Measurements from ENCODE around the gene ZNF407. TPM values are rescaled to one million over a fixed set of nuclear protein-coding genes. Genes with fewer than 3 reads are reported as not detected.

Gene ZNF407
- total RNA-seq, 1 donor from 2014 or later: 13.2 TPM

DNA sequence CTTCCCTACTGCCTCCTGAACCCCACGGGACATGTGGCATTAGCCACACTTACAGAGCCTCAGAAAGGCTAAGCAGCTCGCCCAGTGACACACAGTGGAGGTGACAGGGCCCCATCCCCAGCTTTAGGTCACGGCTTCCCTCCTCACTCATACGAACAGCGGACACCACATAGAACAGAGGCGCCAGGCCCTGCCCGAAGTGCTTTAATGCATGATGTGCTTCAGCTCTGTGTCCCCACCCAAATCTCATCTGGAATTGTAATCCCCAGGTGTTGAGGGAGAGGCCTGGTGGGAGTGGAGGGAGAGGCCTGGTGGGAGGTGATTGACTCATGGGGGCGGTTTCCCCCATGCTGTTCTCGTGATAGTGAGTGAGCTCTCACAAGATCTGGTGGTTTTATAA lies 476.0 kb downstream of the ZNF407 start:
- Mint-ChIP-seq H3K4me3 (no peak overlapping the region), H3K9me3 (peaks cover 5% of the 10 kb centered on the region), H3K36me3 (ENCODE audit: low read depth) (no peaks in the 10 kb centered on the region), H3K27me3 (ENCODE audit: low read depth) (no peaks in the 10 kb centered on the region), H3K27ac (ENCODE audit: unreplicated experiment) (peak overlapping the region; percentile 86), H3K4me1 (peaks cover 6% of the 10 kb centered on the region)
- TF ChIP-seq, protein P1, sequence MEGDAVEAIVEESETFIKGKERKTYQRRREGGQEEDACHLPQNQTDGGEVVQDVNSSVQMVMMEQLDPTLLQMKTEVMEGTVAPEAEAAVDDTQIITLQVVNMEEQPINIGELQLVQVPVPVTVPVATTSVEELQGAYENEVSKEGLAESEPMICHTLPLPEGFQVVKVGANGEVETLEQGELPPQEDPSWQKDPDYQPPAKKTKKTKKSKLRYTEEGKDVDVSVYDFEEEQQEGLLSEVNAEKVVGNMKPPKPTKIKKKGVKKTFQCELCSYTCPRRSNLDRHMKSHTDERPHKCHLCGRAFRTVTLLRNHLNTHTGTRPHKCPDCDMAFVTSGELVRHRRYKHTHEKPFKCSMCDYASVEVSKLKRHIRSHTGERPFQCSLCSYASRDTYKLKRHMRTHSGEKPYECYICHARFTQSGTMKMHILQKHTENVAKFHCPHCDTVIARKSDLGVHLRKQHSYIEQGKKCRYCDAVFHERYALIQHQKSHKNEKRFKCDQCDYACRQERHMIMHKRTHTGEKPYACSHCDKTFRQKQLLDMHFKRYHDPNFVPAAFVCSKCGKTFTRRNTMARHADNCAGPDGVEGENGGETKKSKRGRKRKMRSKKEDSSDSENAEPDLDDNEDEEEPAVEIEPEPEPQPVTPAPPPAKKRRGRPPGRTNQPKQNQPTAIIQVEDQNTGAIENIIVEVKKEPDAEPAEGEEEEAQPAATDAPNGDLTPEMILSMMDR (conservative IDR thresholded peaks at IDR 0.05): no peak
- DNase-seq (ENCODE audit: low read depth, low spot score): no peak

DNA sequence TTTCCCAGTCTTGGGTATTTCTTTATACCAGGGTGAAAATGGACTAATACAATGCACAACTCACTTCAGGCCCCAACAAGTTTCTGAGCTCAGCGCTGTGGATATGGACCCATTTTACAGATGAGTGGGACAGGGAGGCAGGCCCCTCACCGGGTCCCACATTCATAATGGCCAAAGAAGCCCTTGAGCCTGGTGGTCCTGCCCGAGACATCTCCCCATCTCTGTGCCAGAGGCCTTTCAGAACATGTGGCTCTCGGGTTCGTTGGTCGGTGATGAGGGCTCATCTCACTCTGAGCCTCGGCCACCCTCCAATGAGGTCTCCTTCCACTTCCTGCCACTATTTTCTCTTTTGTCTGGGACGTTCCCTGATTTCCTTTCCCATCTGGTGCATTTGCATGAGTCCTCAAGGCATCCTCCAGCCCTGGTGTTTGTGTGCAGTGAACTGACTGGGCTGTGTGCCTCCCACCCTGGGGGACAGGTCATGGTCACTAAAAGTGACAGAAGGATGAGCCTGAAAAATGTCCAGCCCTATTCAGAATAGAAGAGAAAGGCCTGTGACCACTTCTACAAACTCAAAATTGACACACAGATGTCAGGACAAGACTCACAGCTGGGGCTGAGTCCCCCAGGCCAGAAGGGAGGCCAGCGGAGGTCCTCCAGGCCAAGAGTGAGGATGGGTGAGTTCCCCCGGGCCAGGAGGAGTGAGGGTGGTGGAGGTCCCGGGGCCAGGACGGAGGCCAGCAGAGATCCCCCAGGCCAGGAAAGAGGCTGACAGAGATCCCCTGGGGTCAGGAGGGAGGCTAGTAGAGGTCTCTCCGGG lies 476.7 kb downstream of the ZNF407 start:
- TF ChIP-seq, protein P1 (conservative IDR thresholded peaks at IDR 0.05): no peak
- DNase-seq (ENCODE audit: low read depth, low spot score): no peak
- peaks cover 6% of the 10 kb centered on the region for H3K4me1 Mint-ChIP-seq
- no peak overlapping the region for H3K27ac Mint-ChIP-seq (ENCODE audit: unreplicated experiment)
- no peaks in the 10 kb centered on the region for H3K36me3 Mint-ChIP-seq (ENCODE audit: low read depth)
- H3K4me3 Mint-ChIP-seq: no peak overlapping the region
- no peaks in the 10 kb centered on the region for H3K27me3 Mint-ChIP-seq (ENCODE audit: low read depth)
- peaks cover 10% of the 10 kb centered on the region for H3K9me3 Mint-ChIP-seq

DNA sequence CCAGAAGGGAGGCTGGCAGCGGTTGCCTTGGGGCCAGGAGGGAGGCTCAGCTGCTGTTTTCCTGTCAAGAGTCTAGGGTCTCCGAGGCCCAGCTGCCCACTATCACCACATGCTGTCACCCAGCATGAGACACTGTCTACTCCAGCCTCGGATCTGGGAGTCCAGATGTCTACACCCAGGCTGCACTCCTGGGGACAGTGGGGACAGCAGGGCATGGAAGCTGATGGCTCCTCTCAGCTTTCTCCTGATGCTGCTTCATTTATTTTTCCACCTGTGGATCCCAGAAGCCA lies 477.3 kb downstream of the ZNF407 start:
- no peak for DNase-seq (ENCODE audit: low read depth, low spot score)

DNA sequence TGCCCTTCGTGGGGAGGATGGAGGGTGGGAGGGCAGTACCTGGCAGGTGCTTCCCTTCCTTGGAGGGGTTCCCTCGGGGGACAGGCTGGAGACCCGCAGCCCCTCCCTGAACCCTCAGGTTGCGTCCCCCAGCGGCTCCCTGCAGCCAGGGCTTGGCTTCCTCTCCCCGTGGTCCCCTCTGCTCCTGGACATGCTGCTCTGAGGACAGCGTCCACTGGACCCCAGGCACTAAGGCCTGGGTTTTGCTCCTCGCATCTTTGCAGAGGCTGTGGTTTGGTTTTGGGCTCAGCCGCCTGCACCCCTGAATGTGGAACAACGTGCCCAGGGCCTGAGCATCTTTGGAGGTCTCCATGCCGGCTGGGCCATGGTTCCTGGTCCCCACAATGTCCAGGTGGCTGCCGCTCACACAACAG lies 477.8 kb downstream of the ZNF407 start:
- peak overlapping the region; percentile 43 for H3K27ac Mint-ChIP-seq (ENCODE audit: unreplicated experiment)
- TF ChIP-seq, protein P1 (conservative IDR thresholded peaks at IDR 0.05): no peak
- H3K4me1 Mint-ChIP-seq: peaks cover 6% of the 10 kb centered on the region
- H3K9me3 Mint-ChIP-seq: peaks cover 10% of the 10 kb centered on the region
- no peaks in the 10 kb centered on the region for H3K36me3 Mint-ChIP-seq (ENCODE audit: low read depth)
- no peak overlapping the region for H3K4me3 Mint-ChIP-seq
- no peak for DNase-seq (ENCODE audit: low read depth, low spot score)
- no peaks in the 10 kb centered on the region for H3K27me3 Mint-ChIP-seq (ENCODE audit: low read depth)

More for the DNA sequence above, 477.3 kb downstream of the ZNF407 start:
- no peaks in the 10 kb centered on the region for H3K27me3 Mint-ChIP-seq (ENCODE audit: low read depth)
- H3K36me3 Mint-ChIP-seq (ENCODE audit: low read depth): no peaks in the 10 kb centered on the region
- H3K27ac Mint-ChIP-seq (ENCODE audit: unreplicated experiment): no peak overlapping the region
- TF ChIP-seq, protein P1 (conservative IDR thresholded peaks at IDR 0.05): no peak
- no peak overlapping the region for H3K4me3 Mint-ChIP-seq
- H3K9me3 Mint-ChIP-seq: peaks cover 10% of the 10 kb centered on the region
- peaks cover 6% of the 10 kb centered on the region for H3K4me1 Mint-ChIP-seq

DNA sequence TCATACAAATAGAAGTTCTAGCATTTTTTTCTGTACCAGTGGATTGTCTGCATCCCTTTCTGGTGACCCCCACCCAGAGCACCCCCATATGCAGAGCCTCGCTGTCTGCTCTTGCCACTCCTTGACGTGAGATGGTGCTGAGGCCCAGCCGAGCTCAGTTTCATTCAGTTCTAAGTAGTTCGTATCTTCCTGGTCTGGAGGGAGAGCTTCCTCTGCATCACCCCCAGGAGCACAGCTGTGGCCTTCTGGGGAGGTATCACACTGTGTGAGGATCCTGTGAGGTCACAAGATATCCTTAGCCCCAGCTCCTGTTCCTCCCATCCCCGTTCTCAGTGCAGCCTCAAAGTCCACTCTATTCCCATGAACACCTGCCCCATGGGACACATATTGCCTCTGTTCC lies 478.6 kb downstream of the ZNF407 start:
- TF ChIP-seq, protein P1 (conservative IDR thresholded peaks at IDR 0.05): no peak
- H3K4me3 Mint-ChIP-seq: no peak overlapping the region
- no peak overlapping the region for H3K27ac Mint-ChIP-seq (ENCODE audit: unreplicated experiment)
- H3K36me3 Mint-ChIP-seq (ENCODE audit: low read depth): no peaks in the 10 kb centered on the region
- H3K9me3 Mint-ChIP-seq: peaks cover 12% of the 10 kb centered on the region
- H3K27me3 Mint-ChIP-seq (ENCODE audit: low read depth): no peaks in the 10 kb centered on the region
- DNase-seq (ENCODE audit: low read depth, low spot score): no peak
- peaks cover under 1% of the 10 kb centered on the region for H3K4me1 Mint-ChIP-seq

Measured in neural crest cell (in vitro differentiated cells).